Measurements from ENCODE around the gene ANKRD11. TPM values are rescaled to one million over a fixed set of nuclear protein-coding genes. Genes with fewer than 3 reads are reported as not detected.

Gene ANKRD11
- total RNA-seq, 1 donor from 2014 or later: 133 TPM

DNA sequence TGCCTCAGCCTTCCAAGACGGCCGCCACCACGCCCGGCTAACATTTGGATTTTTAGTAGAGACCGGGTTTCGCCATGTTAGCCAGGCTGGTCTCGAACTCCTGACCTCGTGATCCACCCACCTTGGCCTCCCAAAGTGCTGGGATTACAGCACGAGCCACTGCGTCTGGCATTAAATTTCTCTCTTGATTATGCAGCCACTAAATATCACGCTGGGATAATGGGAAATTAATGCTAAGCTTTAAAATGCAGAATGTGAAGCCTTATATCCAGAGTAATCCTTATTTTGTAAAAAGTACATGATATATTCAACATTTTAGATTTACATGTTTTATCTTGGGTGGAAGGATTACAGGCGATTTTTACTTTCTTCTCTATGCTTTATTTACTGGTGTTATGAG, 89.2 kb downstream of the ANKRD11 start:
- no peak for DNase-seq (ENCODE audit: low read depth)
- Histone ChIP-seq H3K36me3 (ENCODE audit: control insufficient read depth, insufficient read depth, low read length) (no peaks in the 10 kb centered on the region), H3K4me3 (ENCODE audit: low read depth, low read length) (no peak overlapping the region), H3K27me3 (ENCODE audit: control insufficient read depth, insufficient read depth, low read length) (no peaks in the 10 kb centered on the region)
- TF ChIP-seq, protein P1, sequence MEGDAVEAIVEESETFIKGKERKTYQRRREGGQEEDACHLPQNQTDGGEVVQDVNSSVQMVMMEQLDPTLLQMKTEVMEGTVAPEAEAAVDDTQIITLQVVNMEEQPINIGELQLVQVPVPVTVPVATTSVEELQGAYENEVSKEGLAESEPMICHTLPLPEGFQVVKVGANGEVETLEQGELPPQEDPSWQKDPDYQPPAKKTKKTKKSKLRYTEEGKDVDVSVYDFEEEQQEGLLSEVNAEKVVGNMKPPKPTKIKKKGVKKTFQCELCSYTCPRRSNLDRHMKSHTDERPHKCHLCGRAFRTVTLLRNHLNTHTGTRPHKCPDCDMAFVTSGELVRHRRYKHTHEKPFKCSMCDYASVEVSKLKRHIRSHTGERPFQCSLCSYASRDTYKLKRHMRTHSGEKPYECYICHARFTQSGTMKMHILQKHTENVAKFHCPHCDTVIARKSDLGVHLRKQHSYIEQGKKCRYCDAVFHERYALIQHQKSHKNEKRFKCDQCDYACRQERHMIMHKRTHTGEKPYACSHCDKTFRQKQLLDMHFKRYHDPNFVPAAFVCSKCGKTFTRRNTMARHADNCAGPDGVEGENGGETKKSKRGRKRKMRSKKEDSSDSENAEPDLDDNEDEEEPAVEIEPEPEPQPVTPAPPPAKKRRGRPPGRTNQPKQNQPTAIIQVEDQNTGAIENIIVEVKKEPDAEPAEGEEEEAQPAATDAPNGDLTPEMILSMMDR (IDR thresholded peaks at IDR 0.05; ENCODE audit: insufficient read depth, low read length, poor library complexity, severe bottlenecking): no peak

GRCh38 chr16:89400740-89401139, 89.6 kb downstream of the ANKRD11 start:
- TF ChIP-seq, protein P1 (IDR thresholded peaks at IDR 0.05; ENCODE audit: insufficient read depth, low read length, poor library complexity, severe bottlenecking): no peak
- H3K27me3 ChIP-seq (ENCODE audit: control insufficient read depth, insufficient read depth, low read length): no peaks in the 10 kb centered on the region
- DNase-seq (ENCODE audit: low read depth): no peak
- no peak overlapping the region for H3K4me3 ChIP-seq (ENCODE audit: low read depth, low read length)
- H3K36me3 ChIP-seq (ENCODE audit: control insufficient read depth, insufficient read depth, low read length): no peaks in the 10 kb centered on the region

DNA sequence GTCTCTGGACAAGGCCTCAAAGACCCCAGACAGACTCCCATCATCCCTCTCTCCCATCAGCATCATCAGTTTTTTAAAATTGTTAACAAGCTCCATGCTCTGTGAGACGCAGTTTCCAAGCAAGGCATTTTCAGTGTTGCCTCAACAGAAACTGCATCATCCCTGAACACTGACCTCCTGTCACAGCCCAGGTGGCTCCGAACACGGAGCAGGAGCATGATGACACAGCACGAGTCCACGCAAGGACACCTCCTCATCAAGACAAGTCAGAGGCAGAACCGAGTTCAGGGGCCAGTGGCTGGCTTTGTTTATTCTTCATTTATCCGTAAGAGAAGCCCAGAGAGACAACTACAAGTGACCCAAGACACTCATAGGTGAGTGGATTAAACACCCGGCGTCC, 91.4 kb downstream of the ANKRD11 start:
- TF ChIP-seq, protein P1 (IDR thresholded peaks at IDR 0.05; ENCODE audit: insufficient read depth, low read length, poor library complexity, severe bottlenecking): no peak
- H3K4me3 ChIP-seq (ENCODE audit: low read depth, low read length): no peak overlapping the region
- H3K36me3 ChIP-seq (ENCODE audit: control insufficient read depth, insufficient read depth, low read length): no peaks in the 10 kb centered on the region
- no peak for DNase-seq (ENCODE audit: low read depth)
- H3K27me3 ChIP-seq (ENCODE audit: control insufficient read depth, insufficient read depth, low read length): no peaks in the 10 kb centered on the region

- TF ChIP-seq, protein P1 (IDR thresholded peaks at IDR 0.05; ENCODE audit: insufficient read depth, low read length, poor library complexity, severe bottlenecking): no peak
- no peaks in the 10 kb centered on the region for H3K27me3 ChIP-seq (ENCODE audit: control insufficient read depth, insufficient read depth, low read length)
- no peak for DNase-seq (ENCODE audit: low read depth)
Observed at GRCh38 chr16:89397331-89397861, 93.0 kb downstream of the ANKRD11 start.

DNA sequence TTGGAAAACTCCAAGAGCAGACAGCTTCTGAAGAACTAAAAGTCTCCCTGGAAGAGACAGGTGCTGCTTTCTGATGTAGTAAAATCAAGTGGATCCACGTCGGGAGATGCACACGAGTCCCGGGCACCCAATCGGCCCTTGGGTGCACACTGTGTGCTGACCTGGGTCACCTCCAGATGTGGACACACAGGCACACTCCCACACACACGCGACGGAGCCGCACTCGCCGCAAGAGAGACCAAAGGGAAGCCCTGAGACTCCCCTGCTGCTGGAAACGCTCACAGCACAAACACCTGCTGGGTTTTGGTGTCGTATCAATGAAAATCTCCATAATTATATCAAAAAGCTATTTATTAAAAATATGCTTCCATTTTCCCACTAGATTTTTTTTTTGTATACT, 94.2 kb downstream of the ANKRD11 start:
- H3K36me3 ChIP-seq (ENCODE audit: control insufficient read depth, insufficient read depth, low read length): no peaks in the 10 kb centered on the region
- no peak for DNase-seq (ENCODE audit: low read depth)
- TF ChIP-seq, protein P1 (IDR thresholded peaks at IDR 0.05; ENCODE audit: insufficient read depth, low read length, poor library complexity, severe bottlenecking): no peak
- no peak overlapping the region for H3K4me3 ChIP-seq (ENCODE audit: low read depth, low read length)
- H3K27me3 ChIP-seq (ENCODE audit: control insufficient read depth, insufficient read depth, low read length): no peaks in the 10 kb centered on the region

More at GRCh38 chr16:89397331-89397861, 93.0 kb downstream of the ANKRD11 start:
- Histone ChIP-seq H3K36me3 (ENCODE audit: control insufficient read depth, insufficient read depth, low read length) (no peaks in the 10 kb centered on the region), H3K4me3 (ENCODE audit: low read depth, low read length) (no peak overlapping the region)

All from kidney epithelial cell (primary cell).